Cardiac muscle cell (in vitro differentiated cells and primary cell): ENCODE measurements around the gene BEAN1. TPM values are rescaled to one million over a fixed set of nuclear protein-coding genes. Genes with fewer than 3 reads are reported as not detected.

Experiments
- DNase-seq, 2 donors: peaks; one replicate each; pipeline versions ENCODE4 v3.0.0 to v3.0.0-alpha.2; 2010 to 2017; ENCODE audit warnings: low read depth in 1 of 2, low spot score in 1 of 2
- H3K27ac ChIP-seq: fragments of 200-600 bp; sonication (generic); 2 replicates; pipeline ENCODE4 v1.5.1; 2016
- H3K27me3 ChIP-seq: fragments of 200-600 bp; sonication (generic); 2 replicates; pipeline ENCODE4 v1.6.0; 2016; ENCODE audit warnings: control low read depth
- H3K36me3 ChIP-seq: fragments of 200-600 bp; sonication (generic); 2 replicates; pipeline ENCODE4 v1.5.1; 2016; ENCODE audit warnings: control low read depth
- H3K4me1 ChIP-seq: fragments of 200-600 bp; sonication (generic); 2 replicates; pipeline ENCODE4 v1.8.1; 2017; ENCODE audit warnings: low read depth, mild to moderate bottlenecking, mixed run types
- H3K4me3 ChIP-seq: fragments of 200-600 bp; sonication (generic); 2 replicates; pipeline ENCODE4 v1.5.1; 2016; ENCODE audit warnings: mild to moderate bottlenecking
- H3K9me3 ChIP-seq: fragments of 200-600 bp; sonication (generic); 2 replicates; pipeline ENCODE4 v1.5.1; 2017; ENCODE audit warnings: low read depth, mild to moderate bottlenecking, control low read depth
- CTCF ChIP-seq: IDR thresholded peaks from 2 replicates; pipeline ENCODE4 v1.5.1; 2012; ENCODE audit warnings: low read depth, mild to moderate bottlenecking, low read length
- polyA plus RNA-seq: library from polyadenylated mRNA; unstranded; fragments of >200 nt; fragmentation: Nextera tagmentation; extraction: Ambion mirVana; gene quantifications from 2 replicates; pipeline ENCODE4 v1.2.1, GENCODE V29; 2016
- total RNA-seq: library from RNA; depleted of rRNA; stranded (reverse); fragments of >200 nt; gene quantifications from 2 replicates; pipeline ENCODE4 v1.2.3, GENCODE V29; 2016

BEAN1 gene
- total and polyA plus RNA-seq, 2 experiments from 2014 or later = 1.2 to 2.9 TPM

- TF ChIP-seq CTCF = peak; percentile 60
- no peak overlapping the region for H3K27ac ChIP-seq
- peak in 1 of 2 donors; percentile 84 for DNase-seq
- no peaks in the 10 kb centered on the region for H3K4me1 ChIP-seq
- H3K4me3 ChIP-seq = no peak overlapping the region
- no peaks in the 10 kb centered on the region for H3K36me3 ChIP-seq
- H3K27me3 ChIP-seq = no peaks in the 10 kb centered on the region
- H3K9me3 ChIP-seq = no peaks in the 10 kb centered on the region
Measured at GRCh38 chr16:66515596-66516508, 88.8 kb downstream of the BEAN1 start.

- H3K4me3 ChIP-seq = no peak overlapping the region
- H3K27ac ChIP-seq = no peak overlapping the region
- H3K4me1 ChIP-seq = no peaks in the 10 kb centered on the region
- H3K36me3 ChIP-seq = no peaks in the 10 kb centered on the region
- no peak for DNase-seq
- no peaks in the 10 kb centered on the region for H3K27me3 ChIP-seq
- no peaks in the 10 kb centered on the region for H3K9me3 ChIP-seq
- TF ChIP-seq CTCF = no peak
Measured at GRCh38 chr16:66516509-66516807, 89.4 kb downstream of the BEAN1 start.

GRCh38 chr16:66516808-66517585, 89.9 kb downstream of the BEAN1 start:
- Histone ChIP-seq H3K27me3 (no peaks in the 10 kb centered on the region), H3K4me1 (no peaks in the 10 kb centered on the region), H3K4me3 (no peak overlapping the region), H3K9me3 (no peaks in the 10 kb centered on the region), H3K27ac (no peak overlapping the region), H3K36me3 (no peaks in the 10 kb centered on the region)
- TF ChIP-seq CTCF = no peak
- DNase-seq = peak in 1 of 2 donors; percentile 100

GRCh38 chr16:66517586-66518263, 90.6 kb downstream of the BEAN1 start:
- TF ChIP-seq CTCF = no peak
- no peak overlapping the region for H3K4me3 ChIP-seq
- H3K27me3 ChIP-seq = no peaks in the 10 kb centered on the region
- H3K27ac ChIP-seq = no peak overlapping the region
- no peak for DNase-seq
- H3K9me3 ChIP-seq = no peaks in the 10 kb centered on the region
- H3K4me1 ChIP-seq = no peaks in the 10 kb centered on the region
- no peaks in the 10 kb centered on the region for H3K36me3 ChIP-seq

DNA sequence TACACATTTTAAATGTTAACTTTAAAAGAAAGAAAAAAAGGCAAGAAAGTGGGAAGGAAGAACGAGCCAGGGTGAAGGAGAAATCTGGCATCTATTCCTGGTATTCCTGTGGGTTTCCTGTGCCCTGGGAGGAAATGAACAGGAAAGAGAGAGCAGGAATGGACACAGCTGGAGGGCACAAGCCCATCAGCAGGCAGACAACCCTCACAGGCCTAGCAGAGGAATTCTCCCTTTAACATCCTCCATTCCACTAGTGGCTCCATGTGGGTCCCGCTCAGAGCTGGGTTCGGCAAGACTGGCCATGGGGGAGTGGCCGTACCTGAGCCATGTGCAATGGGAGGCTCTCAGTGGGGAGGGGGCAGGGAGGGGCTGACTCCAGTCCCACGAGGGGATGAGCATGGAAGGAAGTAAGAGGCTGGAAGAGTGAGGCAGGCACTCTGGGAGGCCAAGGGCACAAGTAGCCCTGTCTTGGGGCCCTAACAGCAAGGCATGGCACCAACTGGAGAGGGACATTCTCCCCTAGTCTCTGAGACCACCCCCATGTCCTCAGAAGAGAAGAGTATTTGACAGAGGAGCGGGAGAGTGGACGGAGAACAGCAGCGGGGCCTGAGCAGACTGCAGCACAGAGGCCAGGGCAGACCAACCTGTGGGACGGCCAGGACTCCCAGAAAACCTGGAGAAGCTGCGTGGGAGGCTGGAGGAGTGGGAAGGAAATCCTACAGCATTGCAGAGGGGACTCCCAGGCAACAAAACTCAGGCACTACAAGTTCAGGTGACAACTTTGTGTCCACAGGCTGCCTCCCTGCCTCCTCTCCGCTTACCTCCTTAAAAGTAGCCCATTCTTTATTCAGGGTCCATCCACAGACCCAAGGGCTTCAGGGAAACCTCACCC, 92.6 kb downstream of the BEAN1 start:
- DNase-seq = no peak
- H3K36me3 ChIP-seq = no peaks in the 10 kb centered on the region
- no peak overlapping the region for H3K4me3 ChIP-seq
- TF ChIP-seq CTCF = no peak
- no peaks in the 10 kb centered on the region for H3K4me1 ChIP-seq
- no peaks in the 10 kb centered on the region for H3K9me3 ChIP-seq
- no peaks in the 10 kb centered on the region for H3K27me3 ChIP-seq
- H3K27ac ChIP-seq = no peak overlapping the region
